GM12873 (cell line): ENCODE results near the gene OR5AU1.
A peak's percentile ranks its signal among the peaks of the same experiment; 100 is the strongest.

Experiments used
- TF ChIP-seq, protein P1 (sequence below): IDR thresholded peaks from 2 replicates; pipeline ENCODE4 v1.5.1; 2012; ENCODE audit warnings: low read depth, mild to moderate bottlenecking, moderate library complexity, low read length, control low read depth; ENCODE audit not compliant: insufficient read depth; ENCODE audit errors: missing control alignments

The OR5AU1 gene

DNA sequence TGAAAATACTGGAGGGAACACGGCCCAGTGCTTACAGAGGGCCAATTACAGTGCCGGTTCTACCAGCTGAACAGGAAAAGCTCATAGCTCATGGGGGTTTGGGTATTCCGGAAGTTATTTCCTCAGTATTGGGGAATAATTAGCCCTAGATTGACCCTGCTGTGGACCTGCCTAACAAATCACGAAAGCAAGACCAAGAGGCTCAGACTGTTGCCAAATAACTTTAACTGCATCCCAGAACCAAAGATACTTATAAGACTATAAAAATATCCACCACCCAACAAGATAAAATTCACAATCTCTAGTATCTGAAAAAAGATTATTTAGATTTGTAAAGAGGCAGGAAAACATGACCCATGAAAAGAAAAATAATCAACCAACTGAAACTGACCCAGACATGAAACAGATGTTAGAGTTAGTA is 8.0 kb upstream of the OR5AU1 start:
- TF ChIP-seq, protein P1, sequence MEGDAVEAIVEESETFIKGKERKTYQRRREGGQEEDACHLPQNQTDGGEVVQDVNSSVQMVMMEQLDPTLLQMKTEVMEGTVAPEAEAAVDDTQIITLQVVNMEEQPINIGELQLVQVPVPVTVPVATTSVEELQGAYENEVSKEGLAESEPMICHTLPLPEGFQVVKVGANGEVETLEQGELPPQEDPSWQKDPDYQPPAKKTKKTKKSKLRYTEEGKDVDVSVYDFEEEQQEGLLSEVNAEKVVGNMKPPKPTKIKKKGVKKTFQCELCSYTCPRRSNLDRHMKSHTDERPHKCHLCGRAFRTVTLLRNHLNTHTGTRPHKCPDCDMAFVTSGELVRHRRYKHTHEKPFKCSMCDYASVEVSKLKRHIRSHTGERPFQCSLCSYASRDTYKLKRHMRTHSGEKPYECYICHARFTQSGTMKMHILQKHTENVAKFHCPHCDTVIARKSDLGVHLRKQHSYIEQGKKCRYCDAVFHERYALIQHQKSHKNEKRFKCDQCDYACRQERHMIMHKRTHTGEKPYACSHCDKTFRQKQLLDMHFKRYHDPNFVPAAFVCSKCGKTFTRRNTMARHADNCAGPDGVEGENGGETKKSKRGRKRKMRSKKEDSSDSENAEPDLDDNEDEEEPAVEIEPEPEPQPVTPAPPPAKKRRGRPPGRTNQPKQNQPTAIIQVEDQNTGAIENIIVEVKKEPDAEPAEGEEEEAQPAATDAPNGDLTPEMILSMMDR: no peak

DNA sequence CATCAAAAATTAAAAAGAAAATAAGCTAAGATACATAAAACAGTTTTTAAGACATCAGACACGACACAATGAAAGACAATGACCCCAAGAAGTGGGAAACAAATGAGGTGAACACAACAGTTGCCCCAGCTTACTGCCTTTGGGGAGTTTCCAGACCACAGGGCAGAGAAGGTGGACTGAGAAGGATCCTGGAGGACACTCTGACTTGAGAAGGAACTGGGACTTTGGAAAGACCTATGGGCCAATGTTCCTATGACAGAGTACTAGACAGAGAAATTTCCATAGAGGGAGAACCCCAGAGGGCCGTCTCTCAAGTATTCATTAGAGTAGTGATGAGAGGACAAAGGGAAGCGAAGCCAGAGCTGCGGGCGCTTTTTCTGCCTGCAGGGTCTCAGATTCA is 6.2 kb upstream of the OR5AU1 start:
- TF ChIP-seq, protein P1: no peak

DNA sequence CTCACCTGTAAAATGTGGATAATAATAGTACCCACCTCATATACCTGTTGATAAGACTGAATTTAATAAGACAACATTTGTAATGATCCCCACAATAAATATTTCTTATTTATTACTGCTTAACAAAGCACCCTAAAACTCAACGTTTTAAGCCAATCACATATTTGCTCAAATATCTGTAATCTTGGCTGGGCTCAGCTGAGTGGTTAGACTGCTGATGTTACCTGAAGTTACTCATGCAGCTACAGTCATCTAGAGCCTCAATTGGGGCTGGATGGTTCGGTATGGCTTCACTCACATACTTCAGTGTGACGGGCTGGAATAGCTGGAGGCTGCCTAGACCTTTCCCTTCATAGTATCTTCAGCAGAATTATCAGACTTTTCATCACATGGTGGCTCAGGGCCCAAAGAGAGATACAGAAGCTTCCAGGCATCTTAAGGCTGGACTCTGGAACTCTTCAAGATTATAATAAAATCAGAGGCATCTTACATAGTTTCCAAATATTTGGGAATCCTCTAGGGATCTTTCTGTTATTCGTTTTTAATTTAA is 4.3 kb upstream of the OR5AU1 start:
- TF ChIP-seq, protein P1: no peak

DNA sequence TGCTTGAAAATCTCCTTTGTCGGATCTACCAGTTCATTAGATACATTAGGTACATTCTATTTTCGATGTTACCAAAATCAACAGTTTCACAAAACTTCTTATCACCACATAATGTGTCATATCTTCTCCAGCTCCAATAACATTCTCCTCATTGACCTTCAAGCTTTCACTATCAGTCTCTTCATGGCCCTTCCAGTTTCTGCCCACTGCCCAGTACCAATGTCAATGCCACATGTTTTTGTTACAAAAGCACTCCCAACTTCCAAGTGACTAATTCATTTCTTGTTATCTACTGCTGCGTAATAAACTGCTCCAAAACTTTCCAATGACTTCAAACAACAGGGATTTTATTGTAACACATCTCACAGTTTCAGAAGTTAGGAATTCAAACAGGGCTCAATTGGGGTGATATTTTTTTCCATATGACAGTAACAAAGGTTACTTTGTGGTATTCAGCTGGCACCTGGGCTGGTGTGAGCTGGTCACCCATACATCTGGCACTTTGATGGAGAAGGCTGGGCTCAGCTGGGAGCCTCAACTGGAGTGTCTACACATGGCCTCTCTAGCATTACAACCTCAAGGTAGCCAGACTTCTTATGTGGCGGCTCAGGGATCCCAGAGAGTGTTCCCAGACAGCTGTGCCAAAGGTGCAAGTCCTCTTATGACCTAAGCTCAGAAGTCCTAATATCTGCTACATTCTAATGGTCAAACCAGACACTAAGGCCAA is 6.1 kb downstream of the OR5AU1 start:
- TF ChIP-seq, protein P1: no peak

DNA sequence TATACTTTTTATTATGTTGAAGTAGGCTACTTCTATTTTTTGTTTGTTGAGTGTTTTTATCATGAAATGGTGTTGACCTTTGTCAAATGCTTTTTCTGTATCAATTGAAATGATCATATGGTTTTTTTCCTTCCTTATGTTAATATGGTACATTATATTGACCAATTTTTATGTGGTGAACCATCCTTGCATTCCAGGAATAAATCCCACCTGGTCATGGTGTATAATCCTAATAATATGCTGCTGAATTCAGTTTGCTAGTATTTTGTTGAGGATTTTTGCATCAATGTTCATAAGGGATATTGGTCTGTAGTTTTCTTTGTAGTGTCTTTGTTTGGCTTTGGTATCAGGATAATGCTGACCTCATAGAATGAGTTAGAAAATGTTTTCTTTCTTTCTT is 10.4 kb downstream of the OR5AU1 start:
- TF ChIP-seq, protein P1: no peak

DNA sequence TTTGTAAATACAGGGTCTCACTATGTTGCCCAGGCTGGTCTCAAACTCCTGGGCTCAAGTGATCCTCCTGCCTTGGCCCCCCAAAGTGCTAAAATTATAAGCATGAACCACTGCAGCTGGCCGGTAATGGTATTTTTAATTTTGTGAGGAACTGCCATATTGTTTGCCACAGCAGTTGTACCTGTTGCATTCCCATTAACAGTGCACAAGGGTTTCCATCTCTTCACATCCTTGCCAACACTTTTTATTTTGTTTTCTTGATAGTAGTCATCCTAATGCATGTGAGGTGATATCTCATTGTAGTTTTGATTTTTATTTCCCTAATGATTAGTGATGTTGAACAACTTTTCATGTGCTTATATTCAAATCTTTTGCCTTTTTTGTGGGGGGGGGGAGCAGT is 13.5 kb downstream of the OR5AU1 start:
- TF ChIP-seq, protein P1: no peak

DNA sequence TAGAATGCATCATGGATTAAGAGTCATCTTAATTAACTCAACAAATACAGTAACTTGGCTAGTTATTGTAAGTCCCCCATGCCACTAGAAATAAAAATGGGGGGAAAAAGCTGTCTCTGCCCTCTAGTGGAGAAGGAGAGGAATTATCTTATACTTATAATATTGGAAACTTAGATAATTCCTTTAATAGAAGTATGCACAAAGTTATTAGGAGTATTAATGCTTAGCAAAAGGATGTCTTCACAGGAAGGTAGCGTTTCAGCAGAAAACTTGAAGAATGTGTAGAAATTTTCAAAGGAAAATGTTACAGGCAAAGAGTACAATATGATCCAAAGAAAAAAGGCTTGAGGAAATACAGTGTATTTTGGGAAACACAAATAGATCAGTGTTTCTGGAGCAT is 19.8 kb downstream of the OR5AU1 start:
- TF ChIP-seq, protein P1: peak; percentile 51
